NCI-H1930 (cell line): ENCODE data around the gene AHCY.
"Not testable (repeated sequence)": the region's sequence is repeated elsewhere in the genome, so short reads cannot be mapped to it uniquely, and the experiment has no call there.

Source experiments
- DNase-seq, 2 experiments: peaks; one replicate each; lab custom pipeline; 2025; lab: John Stamatoyannopoulos, UW

The AHCY gene

GRCh38 chr20:34302723-34303533 is at the start of gene AHCY:
Gene AHCY (minus strand): TSS chr20:34303355. CDS start chr20:34303270, 85 bp downstream.
- DNase-seq: peak; percentile 94 to 95

- DNase-seq: no peak
Measured at GRCh38 chr20:34350095-34350494, 46.9 kb upstream of the AHCY start.

- DNase-seq: no peak
Measured at GRCh38 chr20:34347571-34347970, 44.4 kb upstream of the AHCY start.

- DNase-seq: not testable (repeated sequence)
Measured at GRCh38 chr20:34346533-34346865, 43.3 kb upstream of the AHCY start.

GRCh38 chr20:34345839-34346532 is 42.8 kb upstream of the AHCY start:
- not testable (repeated sequence) for DNase-seq

- DNase-seq: no peak
Measured at GRCh38 chr20:34345402-34345736, 42.2 kb upstream of the AHCY start.

GRCh38 chr20:34344238-34344637 is 41.1 kb upstream of the AHCY start:
- no peak for DNase-seq

- no peak for DNase-seq
Measured at GRCh38 chr20:34343458-34344211, 40.5 kb upstream of the AHCY start.

- DNase-seq: not testable (repeated sequence)
Measured at GRCh38 chr20:34341199-34341598, 38.0 kb upstream of the AHCY start.

GRCh38 chr20:34340726-34341125 is 37.6 kb upstream of the AHCY start:
- not testable (repeated sequence) for DNase-seq

- DNase-seq: no peak
Measured at GRCh38 chr20:34337982-34338726, 35.0 kb upstream of the AHCY start.

- no peak for DNase-seq
Measured at GRCh38 chr20:34337544-34337943, 34.4 kb upstream of the AHCY start.

- DNase-seq: no peak
Measured at GRCh38 chr20:34334654-34335407, 31.7 kb upstream of the AHCY start.

GRCh38 chr20:34333786-34334185 is 30.6 kb upstream of the AHCY start:
- no peak for DNase-seq

GRCh38 chr20:34332262-34332920 is 29.2 kb upstream of the AHCY start:
- no peak for DNase-seq

GRCh38 chr20:34331838-34332237 is 28.7 kb upstream of the AHCY start:
- no peak for DNase-seq

- DNase-seq: not testable (repeated sequence)
Measured at GRCh38 chr20:34330861-34331544, 27.8 kb upstream of the AHCY start.

- DNase-seq: no peak
Measured at GRCh38 chr20:34328928-34329677, 25.9 kb upstream of the AHCY start.

- DNase-seq: not testable (repeated sequence)
Measured at GRCh38 chr20:34328207-34328606, 25.1 kb upstream of the AHCY start.
